Kidney epithelial cell (primary cell): Measurements from ENCODE around the gene CFAP54. TPM values are rescaled to one million over a fixed set of nuclear protein-coding genes. Genes with fewer than 3 reads are reported as not detected.

Source experiments
- DNase-seq: peaks from one replicate; pipeline ENCODE4 v3.0.0-alpha.2; 2010; ENCODE audit warnings: low read depth
- H3K27me3 ChIP-seq: 2 replicates; pipeline ENCODE4 v1.6.0; 2011; ENCODE audit warnings: low read length; ENCODE audit not compliant: control insufficient read depth, insufficient read depth
- H3K36me3 ChIP-seq: 2 replicates; pipeline ENCODE4 v1.5.1; 2011; ENCODE audit warnings: low read length; ENCODE audit not compliant: control insufficient read depth, insufficient read depth
- H3K4me3 ChIP-seq: 2 replicates; pipeline ENCODE4 v1.5.1; 2011; ENCODE audit warnings: low read depth, mild to moderate bottlenecking, control low read depth, low read length
- CTCF ChIP-seq: IDR thresholded peaks from 2 replicates; pipeline ENCODE4 v1.5.1; 2011; ENCODE audit warnings: mild to moderate bottlenecking, moderate library complexity, low read length, control low read depth, inconsistent platforms; ENCODE audit not compliant: insufficient read depth, poor library complexity, severe bottlenecking
- total RNA-seq: library from RNA; depleted of rRNA; stranded (reverse); fragments of >200 nt; gene quantifications from 2 replicates; pipeline ENCODE4 v1.2.3, GENCODE V29; 2015

The CFAP54 gene
- total RNA-seq, 1 donor from 2014 or later = 0.79 TPM

- Histone ChIP-seq H3K36me3 (no peaks in the 10 kb centered on the region), H3K4me3 (no peak overlapping the region), H3K27me3 (no peaks in the 10 kb centered on the region)
- no peak for DNase-seq
- TF ChIP-seq CTCF = no peak
Measured at GRCh38 chr12:96780330-96780729, 291.0 kb downstream of the CFAP54 start.

GRCh38 chr12:96786791-96787190, 297.4 kb downstream of the CFAP54 start:
- DNase-seq = no peak
- H3K27me3 ChIP-seq = no peaks in the 10 kb centered on the region
- no peak overlapping the region for H3K4me3 ChIP-seq
- no peaks in the 10 kb centered on the region for H3K36me3 ChIP-seq
- TF ChIP-seq CTCF = no peak

- TF ChIP-seq CTCF = no peak
Measured at GRCh38 chr12:96803969-96804368, 314.6 kb downstream of the CFAP54 start.

GRCh38 chr12:96806272-96806671, 316.9 kb downstream of the CFAP54 start:
- H3K4me3 ChIP-seq = no peak overlapping the region
- DNase-seq = no peak
- no peaks in the 10 kb centered on the region for H3K36me3 ChIP-seq
- TF ChIP-seq CTCF = no peak
- no peaks in the 10 kb centered on the region for H3K27me3 ChIP-seq

More at GRCh38 chr12:96803969-96804368, 314.6 kb downstream of the CFAP54 start:
- Histone ChIP-seq H3K27me3 (no peaks in the 10 kb centered on the region), H3K4me3 (no peak overlapping the region), H3K36me3 (no peaks in the 10 kb centered on the region)
- DNase-seq = no peak

- H3K36me3 ChIP-seq = no peaks in the 10 kb centered on the region
- no peak for DNase-seq
- H3K4me3 ChIP-seq = no peak overlapping the region
- TF ChIP-seq CTCF = no peak
- no peaks in the 10 kb centered on the region for H3K27me3 ChIP-seq
Measured at GRCh38 chr12:96807741-96808140, 318.4 kb downstream of the CFAP54 start.

- no peak for DNase-seq
- TF ChIP-seq CTCF = no peak
- no peaks in the 10 kb centered on the region for H3K27me3 ChIP-seq
- H3K36me3 ChIP-seq = no peaks in the 10 kb centered on the region
- no peak overlapping the region for H3K4me3 ChIP-seq
Measured at GRCh38 chr12:96808587-96808986, 319.2 kb downstream of the CFAP54 start.
